IPS DF 4.7 (cell line): ENCODE data around the gene B9D2.

Experiments
- DNase-seq: peaks from one replicate; pipeline ENCODE4 v3.0.0-alpha.2; 2013; ENCODE audit warnings: low spot score; ENCODE audit errors: extremely low read depth

B9D2 gene

DNA sequence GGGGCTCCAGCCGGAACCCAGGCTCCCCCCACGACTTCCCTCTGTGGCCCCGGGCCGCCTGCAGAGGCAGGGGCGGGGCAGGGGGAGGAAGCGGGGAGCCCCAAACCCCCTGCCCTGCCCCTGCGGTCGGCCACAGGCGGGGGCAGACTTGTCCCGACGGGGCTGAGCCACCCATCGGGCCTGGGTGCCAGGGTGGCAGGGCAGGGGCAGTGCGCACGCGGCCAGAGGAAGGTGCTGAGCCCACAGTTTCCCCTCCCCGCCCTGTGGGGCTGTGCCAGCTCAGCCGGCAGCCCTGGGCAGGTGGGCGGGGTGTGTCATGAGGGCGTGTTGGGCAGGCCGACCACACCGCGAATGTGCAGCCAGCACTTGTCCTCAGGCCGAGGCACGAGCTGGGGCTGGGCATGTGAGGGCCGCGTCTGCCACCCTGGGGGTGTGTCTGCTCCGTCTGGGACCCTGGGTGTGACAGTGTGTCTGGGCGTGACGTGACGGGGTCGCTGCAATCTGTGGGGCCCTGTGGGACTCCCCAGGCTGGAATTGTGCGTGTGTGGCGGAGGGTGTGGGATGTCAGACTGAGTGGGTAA lies 36.3 kb downstream of the B9D2 start:
- DNase-seq: no peak

DNA sequence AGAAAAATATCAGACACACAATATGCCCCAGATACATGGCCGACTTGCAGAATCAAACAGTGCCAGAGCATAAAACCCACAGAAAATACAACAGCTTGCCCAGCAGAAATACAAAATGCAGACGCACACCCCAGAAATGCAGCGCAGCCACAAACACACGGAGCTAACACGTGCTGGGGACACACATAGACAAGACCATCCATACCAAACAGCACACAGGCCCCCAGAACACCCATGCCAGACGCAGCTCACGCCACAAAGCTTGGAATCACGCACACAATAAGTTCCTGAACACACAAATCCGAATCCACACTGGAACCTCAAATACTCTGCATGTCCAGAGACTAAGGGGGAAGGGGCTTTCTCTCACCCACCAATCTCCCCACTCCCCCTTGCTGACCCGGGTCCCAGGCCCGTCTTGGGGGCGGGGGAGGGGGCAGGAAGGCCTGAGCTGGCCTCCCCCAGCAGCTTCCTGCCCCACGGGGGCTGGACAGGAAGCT lies 36.8 kb downstream of the B9D2 start:
- no peak for DNase-seq

DNA sequence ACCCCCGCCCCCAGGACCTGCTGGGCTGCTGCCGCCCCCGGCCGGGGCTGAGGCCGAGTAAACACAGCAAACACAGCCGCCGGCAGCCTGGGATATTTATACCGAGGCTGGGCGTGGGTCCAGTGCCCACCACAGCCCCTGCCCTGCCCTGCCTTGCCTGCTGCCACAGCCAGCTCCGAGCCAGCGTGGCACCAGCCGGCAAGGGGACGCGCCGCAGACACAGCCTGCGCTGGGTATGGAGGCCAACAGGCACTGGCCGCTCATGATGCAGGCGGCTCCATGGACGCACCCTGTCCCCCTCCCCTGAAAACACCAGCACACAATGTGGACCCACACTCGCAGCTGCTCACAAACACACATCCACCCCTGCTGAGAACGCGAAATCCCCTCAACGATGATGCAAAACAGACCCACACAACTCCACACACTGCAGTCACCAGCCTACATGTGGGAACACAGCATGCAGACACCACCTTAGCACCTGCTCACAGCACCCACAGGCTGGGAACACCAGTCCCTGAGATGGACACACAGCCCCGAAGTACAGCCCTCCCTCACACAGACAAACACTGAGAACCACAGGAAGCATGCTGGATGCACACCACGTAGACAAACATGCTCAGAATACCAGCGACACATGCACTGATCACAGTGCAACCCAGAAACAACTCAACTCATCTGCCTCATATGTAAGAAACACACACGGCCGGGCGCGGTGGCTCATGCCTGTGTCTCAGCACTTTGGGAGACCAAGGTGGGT lies 37.8 kb downstream of the B9D2 start:
- DNase-seq: no peak

DNA sequence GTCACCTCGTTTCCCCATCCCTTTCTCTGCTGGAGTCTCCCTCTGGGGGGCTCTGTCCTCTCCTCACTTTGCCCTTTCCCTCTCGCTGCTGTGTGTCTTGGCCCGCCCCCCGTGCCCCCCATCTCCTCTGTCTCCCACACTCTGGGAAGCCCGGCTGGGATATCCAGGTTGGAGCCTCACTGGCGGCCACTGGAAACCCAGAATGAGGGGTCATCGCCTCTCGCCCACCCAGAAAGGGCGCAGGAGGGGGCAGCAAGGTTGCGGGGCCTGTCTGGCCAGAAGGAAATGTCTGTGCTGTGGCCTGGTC lies 38.4 kb downstream of the B9D2 start:
- DNase-seq: no peak

DNA sequence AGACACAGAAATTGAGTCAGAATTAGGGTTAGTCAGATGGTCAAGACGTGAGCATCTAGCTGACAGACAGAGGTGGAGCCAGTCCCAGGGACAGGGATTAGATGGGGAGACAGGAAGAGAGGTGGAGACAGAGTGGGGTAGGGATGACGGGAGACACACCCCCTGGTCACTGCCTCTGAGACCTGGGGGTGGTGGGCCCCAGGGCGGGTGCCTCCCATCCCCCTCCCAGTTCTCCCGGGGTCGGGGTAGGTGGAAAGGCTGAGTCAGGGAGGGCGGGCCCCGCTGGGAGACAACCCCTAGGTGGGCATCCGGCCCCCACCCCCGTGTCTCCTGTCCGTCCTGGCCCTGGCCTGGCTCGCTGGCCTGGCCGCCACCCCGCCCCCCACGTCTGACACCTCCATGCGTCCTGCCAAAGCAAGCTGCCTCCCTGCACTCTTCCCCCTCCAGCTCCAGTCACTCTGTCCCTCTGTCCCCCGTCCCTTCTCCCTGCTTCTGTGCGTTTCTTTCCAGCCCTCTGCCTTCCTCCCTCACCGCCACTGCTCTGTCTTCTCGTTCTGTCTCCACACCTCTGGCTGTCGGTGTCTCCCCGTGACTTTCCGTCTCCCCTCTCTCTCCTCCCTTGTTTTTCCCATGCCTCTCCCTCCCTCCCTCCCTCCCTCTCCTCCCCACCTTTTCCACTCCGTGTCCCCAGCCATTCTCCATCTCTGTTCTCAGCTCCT lies 38.9 kb downstream of the B9D2 start:
- DNase-seq: no peak

DNA sequence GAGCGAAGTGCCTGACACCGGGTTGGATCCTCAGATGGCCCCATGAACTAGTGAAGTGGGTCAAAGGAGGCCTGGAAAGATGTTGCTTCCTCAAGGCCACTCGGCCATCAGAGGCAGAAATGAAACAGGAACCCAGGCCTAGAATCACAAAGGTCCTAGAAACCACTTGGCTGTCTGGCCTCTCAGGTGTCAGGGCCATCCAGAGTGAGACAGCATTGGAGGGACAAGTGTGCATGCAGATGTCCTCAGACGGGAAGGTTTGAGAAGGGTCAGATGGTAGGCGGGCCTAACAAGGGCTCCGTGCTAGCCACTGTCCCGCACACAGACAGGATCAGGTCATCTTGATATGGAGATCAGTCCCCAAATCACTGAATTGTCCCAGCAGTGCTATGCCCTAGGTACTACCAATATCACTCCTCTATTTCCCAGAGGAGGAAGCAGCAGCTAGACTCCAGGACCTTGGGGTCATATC lies 39.7 kb downstream of the B9D2 start:
- no peak for DNase-seq

DNA sequence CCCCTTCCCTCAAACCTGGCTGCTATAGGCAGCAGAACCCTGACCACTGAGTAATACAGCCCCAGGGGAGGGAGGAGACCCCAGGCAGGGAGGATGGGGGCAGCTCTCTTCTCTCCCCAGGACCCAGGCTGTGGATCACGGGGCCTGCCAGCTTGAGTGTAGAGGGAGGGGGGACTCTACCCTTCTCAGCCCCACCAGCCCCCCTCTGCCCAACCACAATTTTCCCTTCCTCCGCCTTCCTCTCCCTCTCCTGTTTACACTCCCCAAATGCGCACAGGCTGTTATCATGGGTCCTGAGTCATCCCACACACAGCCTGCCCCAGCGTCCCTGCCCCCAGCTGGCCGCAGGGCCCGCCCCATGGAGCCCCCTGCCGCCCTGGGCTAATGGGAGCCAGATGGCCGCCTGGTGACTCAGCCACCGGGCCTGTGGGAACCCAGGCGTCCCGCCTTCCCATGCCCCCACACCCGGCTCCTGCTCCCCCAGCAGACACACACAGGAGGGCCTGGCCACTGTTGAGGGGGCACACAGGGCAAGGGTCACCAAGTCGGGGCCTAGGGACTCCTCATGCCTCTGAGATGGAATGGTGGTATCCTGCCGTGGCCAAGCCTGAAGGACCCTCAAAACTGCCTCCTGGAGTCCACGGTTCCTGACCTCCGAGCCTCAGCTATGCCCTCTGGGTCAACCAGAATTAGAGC lies 40.4 kb downstream of the B9D2 start:
- no peak for DNase-seq

DNA sequence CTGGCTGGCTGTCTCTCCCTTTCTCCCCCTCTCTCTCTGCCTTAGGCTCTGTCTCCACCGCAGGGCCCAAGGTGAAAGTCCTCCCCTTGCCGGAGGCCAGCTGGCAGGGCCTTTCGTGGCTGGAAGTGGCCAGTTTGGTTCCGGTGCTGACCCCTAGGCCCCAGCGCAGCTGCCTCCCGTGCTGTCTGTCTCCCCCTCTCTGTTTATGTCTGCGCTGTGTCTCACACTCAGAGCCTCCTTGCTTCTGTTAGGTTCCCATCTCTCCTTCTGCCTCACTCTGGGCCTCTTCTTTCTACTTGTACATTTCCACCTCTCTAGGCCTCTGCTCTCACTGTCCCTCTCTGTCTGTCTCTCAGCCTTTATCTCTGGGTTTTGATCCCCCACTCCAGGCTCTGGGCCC lies 40.9 kb downstream of the B9D2 start:
- no peak for DNase-seq

DNA sequence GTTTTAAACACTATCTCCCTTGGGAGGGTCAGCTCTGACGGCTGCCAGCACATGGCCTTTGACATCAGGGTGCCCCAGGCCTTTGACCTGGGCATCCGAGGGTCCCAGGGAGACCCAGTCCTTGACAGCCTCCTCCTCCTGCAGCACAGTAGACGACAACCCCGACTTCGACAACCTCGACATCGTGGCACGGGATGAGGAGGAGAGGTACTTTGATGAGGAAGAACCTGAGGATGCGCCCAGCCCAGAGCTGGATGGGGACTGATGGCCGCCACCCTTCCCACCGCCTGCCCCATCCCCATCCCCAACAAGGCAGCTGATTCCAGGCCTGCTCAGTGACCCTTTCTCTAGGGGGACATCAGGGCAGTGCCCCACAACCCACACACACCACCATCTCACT lies 41.5 kb downstream of the B9D2 start:
- no peak for DNase-seq

DNA sequence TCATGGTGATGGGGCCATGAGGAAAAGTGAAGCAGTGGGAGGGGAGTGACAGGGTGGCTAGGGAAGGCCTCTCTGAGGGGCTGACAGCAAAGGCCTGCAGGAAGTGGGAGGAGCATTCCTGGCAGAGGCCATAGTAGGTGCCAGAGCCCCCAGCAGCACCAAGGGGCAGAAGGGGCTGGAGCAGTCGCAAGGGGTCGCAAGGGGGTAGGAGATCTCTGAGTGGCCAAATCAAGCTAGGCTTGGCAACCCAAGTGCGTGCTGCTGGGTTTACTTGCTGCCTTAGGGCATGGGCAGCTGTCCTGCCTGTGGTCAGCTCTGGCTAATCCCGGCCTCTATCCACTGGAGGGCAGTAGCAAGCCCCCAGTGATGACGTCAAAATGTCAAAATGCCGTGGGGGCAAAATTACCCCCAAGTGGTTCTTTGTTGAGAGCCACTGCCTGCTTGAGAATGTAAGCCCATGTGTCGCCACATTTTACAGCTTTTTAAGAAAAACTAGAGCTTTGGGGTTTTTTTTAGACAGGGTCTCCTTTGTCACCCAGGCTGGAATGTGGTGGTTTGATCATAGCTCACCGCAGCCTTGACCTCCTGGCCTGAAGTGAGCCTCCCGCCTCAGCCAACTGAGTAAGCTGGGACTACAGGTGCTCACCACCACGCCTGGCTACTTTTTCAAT lies 42.2 kb downstream of the B9D2 start:
- DNase-seq: no peak

DNA sequence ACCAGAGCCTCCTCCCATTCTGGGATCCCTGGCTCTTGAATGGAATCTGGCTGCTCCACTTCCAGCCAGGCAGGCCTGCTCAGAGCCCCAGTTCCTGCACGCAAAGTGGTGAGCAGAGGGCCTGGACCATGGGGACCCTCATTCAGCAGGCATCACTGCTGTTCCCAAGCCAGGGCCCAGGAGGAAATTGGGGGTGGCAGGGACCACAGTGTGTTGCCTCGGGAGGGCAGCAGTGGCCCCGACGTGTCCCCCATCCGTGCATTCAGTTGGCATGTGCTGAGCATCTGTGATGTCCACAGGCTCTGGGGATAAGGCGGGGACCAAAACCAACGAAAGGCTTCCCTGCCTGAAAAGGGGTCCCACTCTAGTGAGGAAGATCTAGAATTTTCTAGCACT lies 42.7 kb downstream of the B9D2 start:
- no peak for DNase-seq

DNA sequence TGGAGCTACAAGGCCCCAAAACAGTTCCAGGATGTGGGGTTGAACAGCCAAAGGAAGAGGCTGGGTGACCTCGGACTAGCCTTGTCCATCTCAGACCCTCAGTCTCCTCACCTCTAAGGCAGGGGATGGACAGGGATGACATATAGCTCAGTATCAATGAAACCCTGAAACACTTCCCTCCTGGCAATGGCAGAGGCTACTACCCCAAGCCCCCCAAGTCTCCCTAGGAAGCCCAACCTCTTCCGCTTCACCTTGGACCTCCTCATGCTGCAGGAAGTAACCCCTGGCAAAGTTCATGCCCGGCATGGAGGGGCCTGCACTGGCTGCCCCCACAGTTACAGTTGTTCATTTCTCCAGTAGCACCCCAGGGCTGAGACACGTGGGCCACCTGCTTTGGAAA lies 43.4 kb downstream of the B9D2 start:
- no peak for DNase-seq

DNA sequence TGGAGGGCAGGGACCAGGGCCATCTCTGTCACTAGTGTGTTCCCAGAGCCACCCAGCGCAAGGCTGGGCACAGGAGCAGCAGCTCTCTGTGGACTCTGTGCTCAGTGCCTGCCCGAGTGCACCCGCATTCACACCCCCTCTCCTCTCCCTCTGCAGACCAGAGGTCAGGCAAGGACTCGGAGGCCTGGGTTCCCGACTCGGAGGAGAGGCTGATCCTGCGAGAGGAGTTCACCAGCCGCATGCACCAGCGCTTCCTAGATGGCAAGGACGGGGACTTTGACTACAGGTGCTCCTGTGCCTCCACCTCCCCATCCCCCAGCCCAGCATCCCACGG lies 43.8 kb downstream of the B9D2 start:
- no peak for DNase-seq

DNA sequence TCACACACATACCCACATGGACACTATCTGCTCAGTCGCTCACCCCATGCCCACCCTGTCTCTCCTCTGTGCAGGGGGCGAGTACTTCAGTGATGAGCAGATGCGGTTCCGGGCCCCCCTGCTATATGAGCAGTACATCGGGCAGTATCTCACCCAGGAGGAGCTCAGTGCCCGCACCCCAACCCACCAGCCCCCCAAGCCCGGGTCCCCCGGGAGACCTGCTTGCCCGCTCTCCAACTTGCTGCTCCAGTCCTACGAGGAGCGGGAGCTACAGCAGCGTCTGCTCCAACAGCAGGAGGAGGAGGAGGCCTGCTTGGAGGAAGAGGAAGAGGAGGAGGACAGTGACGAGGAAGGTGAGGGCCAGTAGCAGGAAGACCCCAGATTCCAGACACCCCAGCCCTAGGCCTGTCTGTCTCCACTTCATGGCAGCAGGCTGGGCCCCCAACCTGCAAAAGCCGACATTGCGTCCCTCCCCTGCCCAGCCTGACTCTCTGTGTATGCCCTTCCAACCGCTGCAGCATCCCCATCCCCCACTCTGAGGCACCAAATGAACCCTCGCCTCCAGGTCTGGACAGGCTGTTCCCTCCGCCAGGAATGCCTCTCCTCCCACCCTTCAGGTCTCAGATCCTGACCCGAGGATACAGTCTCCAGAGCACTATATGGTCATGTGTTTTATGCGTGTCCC lies 44.3 kb downstream of the B9D2 start:
- no peak for DNase-seq

DNA sequence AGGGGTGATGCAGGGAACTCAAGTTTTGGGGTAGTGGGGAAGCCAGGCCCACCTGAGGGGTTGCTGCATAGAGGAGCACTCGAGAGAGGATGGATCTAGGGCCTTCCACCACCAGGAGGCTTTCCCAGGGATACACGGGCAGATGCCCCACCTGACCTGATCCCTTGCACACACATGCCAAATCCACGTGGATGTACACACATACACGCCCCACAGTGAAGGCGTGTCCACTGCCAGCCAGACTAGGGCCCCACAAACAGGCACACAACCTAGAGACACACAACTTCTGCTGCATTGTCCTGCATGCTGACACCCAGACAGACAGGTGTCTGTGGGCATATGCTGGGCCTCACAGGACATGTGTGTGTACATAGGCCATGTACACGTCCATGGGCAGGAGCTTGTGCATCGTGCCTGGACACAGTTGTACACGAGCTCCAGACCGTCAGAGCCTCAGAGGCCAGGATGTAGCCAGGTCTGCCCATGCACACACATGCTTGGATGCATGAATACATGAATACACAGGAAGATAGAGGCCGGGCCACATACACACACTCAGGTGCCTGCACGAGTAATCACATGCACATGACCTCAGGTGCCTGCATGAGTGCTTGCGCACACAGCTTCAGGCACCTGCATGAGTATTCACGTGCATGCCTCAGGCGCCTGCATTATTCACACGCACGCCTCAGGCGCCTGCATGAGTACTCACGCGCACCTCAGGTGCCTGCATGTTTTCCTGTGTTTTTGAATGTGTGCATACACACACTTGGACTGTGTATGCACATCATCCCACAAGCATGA lies 45.1 kb downstream of the B9D2 start:
- DNase-seq: no peak

DNA sequence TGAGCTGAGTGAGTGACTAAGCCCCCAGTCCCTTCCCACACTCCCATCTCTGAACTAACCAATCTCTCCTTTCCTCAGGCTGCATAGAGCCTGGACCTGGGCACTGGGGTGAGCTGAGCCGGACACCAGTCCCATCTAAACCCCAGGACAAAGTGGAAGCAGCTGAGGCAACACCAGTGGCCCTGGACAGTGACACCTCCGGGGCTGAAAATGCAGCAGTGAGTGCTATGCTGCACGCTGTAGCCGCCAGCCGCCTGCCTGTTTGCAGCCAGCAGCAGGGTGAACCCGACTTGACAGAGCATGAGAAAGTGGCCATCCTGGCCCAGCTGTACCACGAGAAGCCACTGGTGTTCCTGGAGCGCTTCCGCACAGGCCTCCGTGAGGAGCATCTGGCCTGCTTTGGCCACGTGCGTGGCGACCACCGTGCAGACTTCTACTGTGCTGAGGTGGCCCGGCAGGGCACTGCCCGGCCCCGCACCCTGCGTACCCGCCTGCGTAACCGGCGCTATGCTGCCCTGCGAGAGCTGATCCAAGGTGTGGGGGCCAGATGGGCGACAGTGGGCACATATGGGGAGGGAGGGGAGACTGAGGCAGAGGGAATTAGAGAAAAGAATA lies 47.5 kb downstream of the B9D2 start:
- DNase-seq: no peak

DNA sequence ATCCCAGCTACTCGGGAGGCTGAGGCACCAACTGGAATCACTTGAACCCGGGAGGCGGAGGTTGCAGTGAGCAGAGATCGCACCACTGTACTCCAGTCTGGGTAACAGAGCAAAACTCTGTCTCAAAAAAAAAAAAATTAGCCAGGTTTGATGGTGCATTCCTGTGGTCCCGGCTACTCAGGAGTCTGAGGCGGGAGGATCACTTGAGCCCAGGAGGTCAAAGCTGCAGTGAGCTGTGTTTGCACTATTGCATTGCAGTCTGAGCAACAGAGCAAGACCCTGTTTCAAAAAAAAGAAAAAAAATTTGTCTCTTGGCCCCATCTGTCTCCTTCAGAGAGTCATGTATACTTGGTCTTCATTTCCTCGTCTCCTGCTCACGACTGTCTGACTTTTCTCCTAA lies 52.3 kb downstream of the B9D2 start:
- DNase-seq: no peak

DNA sequence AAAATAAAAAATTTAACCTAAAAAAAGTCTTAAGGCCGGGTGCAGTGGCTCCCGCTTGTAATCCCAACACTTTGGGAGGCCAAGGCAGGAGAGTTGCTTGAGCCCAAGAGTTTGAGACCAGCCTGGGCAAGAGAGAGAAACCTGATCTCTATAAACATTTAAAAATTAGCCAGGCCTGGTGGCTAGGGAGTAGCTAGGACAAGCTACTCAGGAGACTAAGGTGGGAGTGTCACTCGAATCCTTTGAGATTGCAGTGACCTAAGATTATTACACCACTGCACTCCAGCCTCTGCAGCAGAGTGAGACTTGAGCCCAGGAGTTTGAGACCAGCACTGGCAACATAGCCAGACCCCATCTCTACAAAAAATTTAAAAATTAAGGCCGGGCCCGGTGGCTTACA lies 52.9 kb downstream of the B9D2 start:
- DNase-seq: no peak

DNA sequence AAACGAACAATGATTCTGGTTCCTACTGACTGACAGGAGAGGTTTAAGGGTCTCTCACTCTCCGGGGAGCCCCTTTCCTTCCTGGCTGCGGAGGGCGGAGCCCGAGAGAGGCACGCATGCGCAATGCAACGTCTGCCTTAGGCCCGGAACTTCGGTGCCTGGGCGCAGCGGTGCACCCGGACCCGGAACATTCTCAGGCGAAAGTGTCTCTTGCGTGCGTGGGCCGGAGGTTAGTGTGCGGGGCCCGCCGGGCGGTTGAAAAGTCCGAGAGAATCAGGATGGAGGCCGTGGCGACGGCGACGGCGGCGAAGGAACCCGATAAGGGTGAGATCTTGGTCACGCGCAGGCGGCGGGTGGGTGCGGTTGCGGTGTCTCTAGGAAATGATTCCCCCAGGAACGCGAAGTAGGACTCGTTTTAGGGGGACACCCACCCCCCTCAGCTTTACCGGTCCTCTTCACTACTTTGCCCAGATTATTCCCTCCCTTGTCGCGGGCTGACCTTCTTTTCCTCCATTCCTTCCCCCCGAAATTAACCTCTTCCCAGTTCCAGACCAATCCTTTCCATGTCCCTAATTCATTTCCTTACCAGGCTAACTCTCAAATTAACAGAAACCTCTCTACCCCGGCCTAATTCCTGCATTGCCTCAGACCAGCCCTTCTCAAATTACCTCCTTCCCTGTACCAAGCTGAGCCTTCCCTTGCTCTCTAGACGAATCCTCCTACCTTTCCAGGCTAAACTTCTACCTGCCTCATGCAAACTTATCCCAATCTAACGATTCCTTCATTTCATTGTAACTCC lies 53.7 kb downstream of the B9D2 start, which contains the start of gene CCDC97:
CCDC97 (plus strand) TSS at position 140 of the 799 bp plus-strand sequence; CDS start at position 279, 139 bp downstream.
- DNase-seq: no peak
